CD4-positive, alpha-beta memory T cell (primary cell): ENCODE measurements around the gene PKIB. TPM values are rescaled to one million over a fixed set of nuclear protein-coding genes. Genes with fewer than 3 reads are reported as not detected.
"Not testable (repeated sequence)": the region's sequence is repeated elsewhere in the genome, so short reads cannot be mapped to it uniquely, and the experiment has no call there.

Source experiments
- CTCF ChIA-PET: fragments of 350-600 bp; sonication (Branson Sonifier 250); formaldehyde crosslinking; loops from one replicate; lab custom pipeline; 2021; ENCODE audit warnings: inconsistent platforms; ENCODE audit not compliant: partially characterized antibody; lab: Charles Lee
- POLR2A ChIA-PET: fragments of 350-600 bp; sonication (Branson Sonifier 250); formaldehyde crosslinking; loops from one replicate; lab custom pipeline; 2021; ENCODE audit not compliant: partially characterized antibody; lab: Charles Lee
- DNase-seq, 5 donors: peaks; one replicate each; pipeline versions ENCODE4 v3.0.0 to v3.0.0-alpha.2; 2020 to 2022; ENCODE audit warnings: mixed read lengths in 1 of 5
- H3K27ac ChIP-seq: one replicate; pipeline ENCODE4 v1.7.0; 2013; ENCODE audit warnings: low read depth, low read length
- H3K27me3 ChIP-seq: 2 replicates; pipeline ENCODE4 v1.7.0; 2013; ENCODE audit warnings: mild to moderate bottlenecking, low read length, moderate library complexity; ENCODE audit not compliant: insufficient read depth
- H3K36me3 ChIP-seq: 2 replicates; pipeline ENCODE4 v1.7.0; 2013; ENCODE audit warnings: mild to moderate bottlenecking, low read length, moderate library complexity; ENCODE audit not compliant: insufficient read depth
- H3K4me1 ChIP-seq: 2 replicates; pipeline ENCODE4 v1.7.0; 2013; ENCODE audit warnings: mild to moderate bottlenecking, low read length, moderate library complexity; ENCODE audit not compliant: insufficient read depth
- H3K4me3 ChIP-seq, 2 donors: one replicate each; pipeline ENCODE4 v1.7.0; 2013; ENCODE audit warnings: low read length in 2 of 2, mild to moderate bottlenecking in 1 of 2
- H3K9me3 ChIP-seq, 2 donors: one replicate each; pipeline ENCODE4 v1.7.0; 2013; ENCODE audit warnings: low read length in 2 of 2, control low read depth in 1 of 2; ENCODE audit not compliant: control insufficient read depth in 1 of 2
- H3K27ac Mint-ChIP-seq, 7 donors: one replicate each; pipeline ENCODE4 v1.8.0; 2020 to 2021; ENCODE audit warnings: mixed read lengths in 7 of 7, mild to moderate bottlenecking in 6 of 7, inconsistent platforms in 3 of 7, moderate library complexity in 3 of 7
- H3K27me3 Mint-ChIP-seq, 2 donors: one replicate each; pipeline ENCODE4 v1.8.0; 2020 to 2021; ENCODE audit warnings: mixed read lengths in 2 of 2
- H3K36me3 Mint-ChIP-seq, 2 donors: one replicate each; pipeline ENCODE4 v1.8.0; 2020 to 2021; ENCODE audit warnings: mixed read lengths in 2 of 2, inconsistent platforms in 1 of 2, mild to moderate bottlenecking in 1 of 2
- H3K4me1 Mint-ChIP-seq, 4 donors: one replicate each; pipeline ENCODE4 v1.8.0; 2020 to 2021; ENCODE audit warnings: mixed read lengths in 4 of 4, mild to moderate bottlenecking in 1 of 4
- H3K4me3 Mint-ChIP-seq, 8 donors: one replicate each; pipeline ENCODE4 v1.8.0; 2020 to 2021; ENCODE audit warnings: mixed read lengths in 8 of 8, mild to moderate bottlenecking in 7 of 8, moderate library complexity in 6 of 8, inconsistent platforms in 3 of 8
- H3K9me3 Mint-ChIP-seq, 8 donors: one replicate each; pipeline ENCODE4 v1.8.0; 2020 to 2021; ENCODE audit warnings: mixed read lengths in 8 of 8, mild to moderate bottlenecking in 5 of 8, inconsistent platforms in 3 of 8, moderate library complexity in 1 of 8
- intact Hi-C: fragments of 100-400 bp; cut with micrococcal nuclease; formaldehyde crosslinking; loops from one replicate; pipeline ENCODE4 v1.15.1; 2023
- polyA plus RNA-seq, 2 donors: library from polyadenylated mRNA; unstranded; fragments of 300-500 nt; fragmentation: Illumina TruSeq; gene quantifications; one replicate each; pipeline ENCODE4 v1.2.3, GENCODE V29; 2021
- total RNA-seq, 2 experiments: library from RNA; stranded (reverse); gene quantifications; one replicate each; pipeline ENCODE4 v1.2.3, GENCODE V29; 2021

Gene PKIB
- total and polyA plus RNA-seq, 4 experiments from 2014 or later, result 0.24 to 0.89 (median 0.67) TPM; not detected in 1

- Mint-ChIP-seq H3K4me1 (no peaks in the 10 kb centered on the region), H3K36me3 (no peaks in the 10 kb centered on the region), H3K27me3 (peaks cover 0 to 2% of the 10 kb centered on the region in 2 donors), H3K27ac (no peak overlapping the region), H3K9me3 (no peaks in the 10 kb centered on the region), H3K4me3 (no peak overlapping the region)
- intact Hi-C loops, result no loop called here
- POLR2A ChIA-PET, result no interaction called here
- no peak for DNase-seq
- Histone ChIP-seq H3K36me3 (no peaks in the 10 kb centered on the region), H3K27me3 (no peaks in the 10 kb centered on the region), H3K4me1 (no peaks in the 10 kb centered on the region), H3K9me3 (no peaks in the 10 kb centered on the region), H3K27ac (no peak overlapping the region), H3K4me3 (no peak overlapping the region)
- CTCF ChIA-PET, result no interaction called here
Measured at GRCh38 chr6:122736616-122737015, 126.4 kb downstream of the PKIB start.

- H3K36me3 Mint-ChIP-seq, result no peaks in the 10 kb centered on the region
- CTCF ChIA-PET, result no interaction called here
- intact Hi-C loops, result no loop called here
Measured at GRCh38 chr6:122740091-122740490, 129.9 kb downstream of the PKIB start.

GRCh38 chr6:122740936-122741335 is 130.7 kb downstream of the PKIB start:
- Histone ChIP-seq H3K9me3 (no peaks in the 10 kb centered on the region), H3K4me3 (no peak overlapping the region), H3K27me3 (no peaks in the 10 kb centered on the region), H3K4me1 (no peaks in the 10 kb centered on the region), H3K27ac (no peak overlapping the region), H3K36me3 (no peaks in the 10 kb centered on the region)
- no peak for DNase-seq
- Mint-ChIP-seq H3K4me1 (no peaks in the 10 kb centered on the region), H3K27me3 (peaks cover 0 to 5% of the 10 kb centered on the region in 2 donors), H3K36me3 (no peaks in the 10 kb centered on the region), H3K4me3 (no peak overlapping the region), H3K9me3 (no peaks in the 10 kb centered on the region), H3K27ac (no peak overlapping the region)
- CTCF ChIA-PET, result interaction anchor here (0.7 kb wide), 1 partner anchor 10 kb away, joined by 3 read pairs; no protein-coding TSS in a partner anchor
- POLR2A ChIA-PET, result no interaction called here
- intact Hi-C loops, result no loop called here

More at GRCh38 chr6:122740091-122740490, 129.9 kb downstream of the PKIB start:
- no peak overlapping the region for H3K4me3 ChIP-seq
- no peaks in the 10 kb centered on the region for H3K27me3 ChIP-seq
- Mint-ChIP-seq H3K9me3 (no peaks in the 10 kb centered on the region), H3K27me3 (peaks cover 0 to 5% of the 10 kb centered on the region in 2 donors), H3K4me3 (no peak overlapping the region), H3K4me1 (no peaks in the 10 kb centered on the region), H3K27ac (no peak overlapping the region)
- DNase-seq, result no peak
- no peak overlapping the region for H3K27ac ChIP-seq
- no peaks in the 10 kb centered on the region for H3K4me1 ChIP-seq
- H3K9me3 ChIP-seq, result no peaks in the 10 kb centered on the region
- H3K36me3 ChIP-seq, result no peaks in the 10 kb centered on the region
- POLR2A ChIA-PET, result no interaction called here

GRCh38 chr6:122744247-122744646 is 134.0 kb downstream of the PKIB start:
- H3K9me3 ChIP-seq, result not testable (repeated sequence)

GRCh38 chr6:122744856-122745255 is 134.7 kb downstream of the PKIB start:
- H3K27ac Mint-ChIP-seq, H3K27ac ChIP-seq, H3K9me3 ChIP-seq, intact Hi-C loops, CTCF ChIA-PET, H3K27me3 Mint-ChIP-seq, H3K27me3 ChIP-seq, DNase-seq, H3K4me3 ChIP-seq, H3K4me3 Mint-ChIP-seq, H3K4me1 Mint-ChIP-seq, H3K9me3 Mint-ChIP-seq, POLR2A ChIA-PET, H3K36me3 ChIP-seq, H3K36me3 Mint-ChIP-seq, H3K4me1 ChIP-seq: not testable (repeated sequence)

More at GRCh38 chr6:122744247-122744646, 134.0 kb downstream of the PKIB start:
- H3K36me3 ChIP-seq, POLR2A ChIA-PET, H3K27ac ChIP-seq, H3K9me3 Mint-ChIP-seq, H3K27me3 Mint-ChIP-seq, CTCF ChIA-PET, H3K36me3 Mint-ChIP-seq, H3K4me1 Mint-ChIP-seq, H3K4me1 ChIP-seq, H3K27me3 ChIP-seq, DNase-seq, H3K27ac Mint-ChIP-seq, H3K4me3 Mint-ChIP-seq, H3K4me3 ChIP-seq, intact Hi-C loops: not testable (repeated sequence)

- no peak for DNase-seq
- no peak overlapping the region for H3K4me3 ChIP-seq
- H3K4me1 ChIP-seq, result peaks cover 7% of the 10 kb centered on the region
- no peaks in the 10 kb centered on the region for H3K36me3 Mint-ChIP-seq
- CTCF ChIA-PET, result no interaction called here
- H3K4me1 Mint-ChIP-seq, result peaks cover 4 to 8% (median 7%) of the 10 kb centered on the region in 4 donors
- H3K27ac Mint-ChIP-seq, result no peak overlapping the region
- H3K27me3 ChIP-seq, result no peaks in the 10 kb centered on the region
- peaks cover 0 to 7% of the 10 kb centered on the region in 2 donors for H3K27me3 Mint-ChIP-seq
- no peak overlapping the region for H3K27ac ChIP-seq
- no peaks in the 10 kb centered on the region for H3K9me3 ChIP-seq
- H3K36me3 ChIP-seq, result no peaks in the 10 kb centered on the region
- peaks cover 0 to 5% (median 2%) of the 10 kb centered on the region in 8 donors for H3K9me3 Mint-ChIP-seq
- intact Hi-C loops, result no loop called here
- H3K4me3 Mint-ChIP-seq, result no peak overlapping the region
- POLR2A ChIA-PET, result no interaction called here
Measured at GRCh38 chr6:122746688-122747087, 136.5 kb downstream of the PKIB start.

- H3K27me3 ChIP-seq, result no peaks in the 10 kb centered on the region
- intact Hi-C loops, result no loop called here
- H3K27ac Mint-ChIP-seq, result no peak overlapping the region
- peaks cover 4 to 9% (median 8%) of the 10 kb centered on the region in 4 donors for H3K4me1 Mint-ChIP-seq
- ChIA-PET CTCF (no interaction called here), POLR2A (no interaction called here)
- H3K4me3 ChIP-seq, result no peak overlapping the region
- no peaks in the 10 kb centered on the region for H3K36me3 Mint-ChIP-seq
- peaks cover 9% of the 10 kb centered on the region for H3K4me1 ChIP-seq
- peaks cover 0 to 5% (median 2%) of the 10 kb centered on the region in 8 donors for H3K9me3 Mint-ChIP-seq
- no peak for DNase-seq
- H3K27ac ChIP-seq, result no peak overlapping the region
- H3K4me3 Mint-ChIP-seq, result no peak overlapping the region
- H3K9me3 ChIP-seq, result no peaks in the 10 kb centered on the region
- H3K27me3 Mint-ChIP-seq, result peaks cover 0 to 7% of the 10 kb centered on the region in 2 donors
- no peaks in the 10 kb centered on the region for H3K36me3 ChIP-seq
Measured at GRCh38 chr6:122747573-122747972, 137.4 kb downstream of the PKIB start.

- H3K36me3 ChIP-seq, H3K27ac ChIP-seq, H3K4me3 Mint-ChIP-seq, H3K4me3 ChIP-seq, DNase-seq, POLR2A ChIA-PET, H3K36me3 Mint-ChIP-seq, H3K27me3 ChIP-seq, H3K27ac Mint-ChIP-seq, intact Hi-C loops, H3K4me1 ChIP-seq, H3K9me3 ChIP-seq, CTCF ChIA-PET, H3K27me3 Mint-ChIP-seq, H3K9me3 Mint-ChIP-seq: not testable (repeated sequence)
- H3K4me1 Mint-ChIP-seq, result peaks cover 6 to 12% (median 9%) of the 10 kb centered on the region in 4 donors
Measured at GRCh38 chr6:122748945-122749344, 138.7 kb downstream of the PKIB start.
